Liver (tissue), 9 donors: ENCODE measurements around the gene ARHGAP32. TPM values are rescaled to one million over a fixed set of nuclear protein-coding genes. Genes with fewer than 3 reads are reported as not detected.

Source experiments
- DNase-seq: peaks from one replicate; pipeline ENCODE4 v3.0.0-alpha.2; 2017; ENCODE audit warnings: low spot score
- H3K27ac ChIP-seq, 2 donors: one replicate each; pipeline ENCODE4 v1.7.0; 2013; ENCODE audit warnings: inconsistent platforms in 2 of 2, low read length in 2 of 2, control low read depth in 1 of 2, low read depth in 1 of 2, mild to moderate bottlenecking in 1 of 2
- H3K27me3 ChIP-seq, 4 donors: one replicate each; pipeline versions ENCODE4 v1.6.1 to v1.7.0; 2013; ENCODE audit warnings: low read length in 3 of 4, inconsistent platforms in 1 of 4, mild to moderate bottlenecking in 1 of 4, moderate library complexity in 1 of 4; ENCODE audit not compliant: control insufficient read depth in 4 of 4, insufficient read depth in 4 of 4
- H3K36me3 ChIP-seq, 4 donors: one replicate each; pipeline versions ENCODE4 v1.6.1 to v1.7.0; 2013; ENCODE audit warnings: low read length in 3 of 4, mild to moderate bottlenecking in 3 of 4, low read depth in 1 of 4, moderate library complexity in 1 of 4; ENCODE audit not compliant: control insufficient read depth in 4 of 4, insufficient read depth in 3 of 4
- H3K4me1 ChIP-seq, 4 donors: one replicate each; pipeline versions ENCODE4 v1.6.1 to v1.7.0; 2013; ENCODE audit warnings: low read length in 3 of 4, mild to moderate bottlenecking in 3 of 4, moderate library complexity in 1 of 4; ENCODE audit not compliant: control insufficient read depth in 4 of 4, insufficient read depth in 4 of 4
- H3K4me3 ChIP-seq, 3 donors: one replicate each; pipeline versions ENCODE4 v1.6.1 to v1.7.0; 2013; ENCODE audit warnings: low read length in 3 of 3, control low read depth in 1 of 3, low read depth in 1 of 3, mild to moderate bottlenecking in 1 of 3
- H3K9ac ChIP-seq, 2 donors: one replicate each; pipeline ENCODE4 v1.7.0; 2013; ENCODE audit warnings: low read length in 2 of 2, mild to moderate bottlenecking in 2 of 2, moderate library complexity in 2 of 2, control low read depth in 1 of 2, low read depth in 1 of 2
- H3K9me3 ChIP-seq, 4 donors: one replicate each; pipeline versions ENCODE4 v1.6.1 to v1.7.0; 2013; ENCODE audit warnings: low read length in 3 of 4; ENCODE audit not compliant: control insufficient read depth in 4 of 4
- ATF3 ChIP-seq: IDR thresholded peaks from 2 replicates; pipeline ENCODE4 v1.6.1; 2016; ENCODE audit warnings: antibody characterized with exemption
- FOXA2 ChIP-seq: IDR thresholded peaks from 2 replicates; pipeline ENCODE4 v1.6.1; 2016; ENCODE audit warnings: antibody characterized with exemption
- HNF4A ChIP-seq, 2 donors: conservative IDR thresholded peaks; 2 replicates each; pipeline ENCODE4 v1.6.1; 2016; ENCODE audit warnings: antibody characterized with exemption in 2 of 2, mild to moderate bottlenecking in 2 of 2
- HNF4G ChIP-seq: IDR thresholded peaks from 2 replicates; pipeline ENCODE4 v1.6.1; 2016; ENCODE audit warnings: antibody characterized with exemption
- MAX ChIP-seq: IDR thresholded peaks from 2 replicates; pipeline ENCODE4 v1.6.1; 2016; ENCODE audit warnings: antibody characterized with exemption
- RAD21 ChIP-seq, 2 donors: IDR thresholded peaks; 2 replicates each; pipeline ENCODE4 v1.6.1; 2016; ENCODE audit warnings: antibody characterized with exemption in 2 of 2, mild to moderate bottlenecking in 2 of 2
- REST ChIP-seq: IDR thresholded peaks from 2 replicates; pipeline ENCODE4 v1.6.1; 2016; ENCODE audit warnings: antibody characterized with exemption, mild to moderate bottlenecking
- RXRA ChIP-seq, 2 donors: IDR thresholded peaks; 2 replicates each; pipeline ENCODE4 v1.6.1; 2017 to 2018; ENCODE audit warnings: antibody characterized with exemption in 2 of 2, mild to moderate bottlenecking in 1 of 2
- WGBS: extraction: QIAGEN DNeasy Blood & Tissue Kit; methylation state at CpG from one replicate; pipeline ENCODE4 v1.1.7; 2013; 5-methylcytosine and 5-hydroxymethylcytosine counted together
- polyA plus RNA-seq, 2 donors: library from polyadenylated mRNA; stranded (reverse) in 1 of 2; unstranded in 1 of 2; fragments of 200-250 nt in 1 of 2; fragments of >200 nt in 1 of 2; fragmentation: Nextera tagmentation in 1 of 2; extraction: Ambion mirVana in 1 of 2; gene quantifications; one replicate each; pipeline versions ENCODE4 v1.2.1 to v1.2.3, GENCODE V29; 2013 to 2015
- total RNA-seq, 2 donors: library from RNA; depleted of rRNA; stranded (reverse); fragments of >200 nt; gene quantifications; one replicate each; pipeline ENCODE4 v1.2.3, GENCODE V29; 2014
- donor health status: healthy.
- donor health status: healthy.
- donor health status: healthy.
- donor health status: healthy.
- donor health status: healthy.

The ARHGAP32 gene
- total and polyA plus RNA-seq, 4 donors, result 1.8 to 13.1 (median 2.6) TPM

GRCh38 chr11:129222158-129222557 lies 30.0 kb upstream of the ARHGAP32 start:
- DNase-seq, result no peak
- Histone ChIP-seq H3K27me3 (no peaks in the 10 kb centered on the region), H3K4me1 (peaks cover 4 to 20% (median 11%) of the 10 kb centered on the region in 4 donors), H3K36me3 (no peaks in the 10 kb centered on the region), H3K9me3 (peaks cover 0 to 9% (median 4%) of the 10 kb centered on the region in 4 donors), H3K9ac (no peak overlapping the region), H3K27ac (no peak overlapping the region), H3K4me3 (no peak overlapping the region)
- TF ChIP-seq HNF4A (conservative IDR thresholded peaks at IDR 0.05), result peak in 1 of 2 donors; percentile 24
- TF ChIP-seq ATF3, result no peak
- TF ChIP-seq REST, result no peak
- no peak for TF ChIP-seq RXRA (IDR thresholded peaks at IDR 0.05)
- WGBS, result 53% methylated on average over 3 of the region's 3 CpGs

GRCh38 chr11:129215506-129216245 lies 23.6 kb upstream of the ARHGAP32 start:
- Histone ChIP-seq H3K9ac (no peak overlapping the region), H3K27me3 (no peaks in the 10 kb centered on the region), H3K9me3 (no peaks in the 10 kb centered on the region), H3K36me3 (no peaks in the 10 kb centered on the region), H3K27ac (no peak overlapping the region), H3K4me1 (no peaks in the 10 kb centered on the region), H3K4me3 (no peak overlapping the region)
- no peak for DNase-seq
- TF ChIP-seq HNF4G, result no peak
- no peak for TF ChIP-seq REST
- no peak for TF ChIP-seq RAD21 (IDR thresholded peaks at IDR 0.05)
- TF ChIP-seq FOXA2, result no peak
- no peak for TF ChIP-seq MAX
- 81% methylated on average over 8 of the region's 8 CpGs for WGBS
